HUDEP-2 (cell line): ENCODE measurements around the gene TEX30.

Source experiments
- DNase-seq, 76 experiments: peaks; one replicate each; lab custom pipeline; 2025; ENCODE audit not compliant: unreplicated experiment in 76 of 76; lab: John Stamatoyannopoulos, UW

Gene TEX30

DNA sequence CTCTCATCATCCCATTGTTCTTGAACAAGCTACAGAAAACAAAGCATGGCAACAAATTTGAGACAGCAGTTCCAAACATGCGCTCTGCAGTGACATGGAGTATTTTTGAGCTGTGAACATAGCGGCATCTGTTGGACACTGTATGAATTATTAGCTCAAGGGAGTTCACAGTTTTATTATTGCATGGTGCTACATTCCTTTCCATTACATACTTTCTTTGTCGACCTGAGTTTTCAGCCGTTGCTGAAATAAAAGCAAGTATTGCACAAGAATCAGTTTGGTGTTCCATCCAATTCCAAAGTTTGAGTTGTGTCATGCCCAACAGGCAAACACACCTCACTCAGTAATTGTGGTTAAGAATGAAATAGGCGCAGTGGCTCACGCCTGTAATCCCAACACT is 48.7 kb downstream of the TEX30 start:
- peak in 10 of 76 experiments; percentile 1 to 29 (median 8) for DNase-seq

DNA sequence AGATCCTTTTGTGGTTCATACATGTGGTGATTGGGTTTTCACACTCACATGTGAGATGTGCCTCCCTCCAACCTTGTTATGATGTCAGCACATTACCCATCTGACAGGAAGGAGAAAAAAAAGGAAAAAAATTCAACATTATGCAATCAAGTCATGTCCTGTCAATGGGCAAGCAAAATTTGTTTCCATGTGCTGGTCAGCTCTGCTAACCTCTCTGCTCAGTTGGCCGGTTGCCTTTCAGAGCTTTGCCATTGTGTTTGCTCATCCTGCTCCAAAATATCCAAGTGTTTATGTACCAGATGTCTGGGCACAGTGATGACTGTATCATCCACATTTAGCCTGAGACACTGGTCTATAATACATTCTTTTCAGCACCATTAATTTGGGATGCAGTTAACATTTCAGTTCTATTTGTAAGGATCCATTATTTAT is 51.8 kb downstream of the TEX30 start:
- DNase-seq = no peak

DNA sequence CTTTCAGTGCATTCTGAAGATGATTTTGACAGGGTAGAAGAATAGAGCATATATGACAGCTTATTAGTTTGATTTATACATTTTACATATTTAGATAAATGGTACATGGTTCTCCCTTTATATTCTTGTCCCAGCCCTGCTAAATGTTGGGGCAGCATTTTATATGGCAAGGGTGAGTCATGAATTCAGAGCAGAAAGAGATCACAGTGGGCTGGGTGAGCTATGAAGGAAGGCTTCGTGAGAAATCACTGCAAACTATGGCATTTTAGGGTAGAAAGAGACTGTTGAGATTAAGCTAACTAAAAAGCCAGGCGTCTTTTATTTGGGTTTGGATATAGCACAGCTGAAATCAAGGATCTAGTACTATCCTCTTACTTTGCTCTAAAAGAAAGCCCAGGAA is 54.8 kb downstream of the TEX30 start:
- no peak for DNase-seq
